NCI-H2029 treated with DMSO at 0.1 percent for 48 hours (cell line): ENCODE data around the gene URB2.
A peak's percentile ranks its signal among the peaks of the same experiment; 100 is the strongest.
"Not testable (repeated sequence)": the region's sequence is repeated elsewhere in the genome, so short reads cannot be mapped to it uniquely, and the experiment has no call there.

Experiments used
- DNase-seq: peaks from one replicate; lab custom pipeline; 2025; lab: John Stamatoyannopoulos, UW

Gene URB2

DNA sequence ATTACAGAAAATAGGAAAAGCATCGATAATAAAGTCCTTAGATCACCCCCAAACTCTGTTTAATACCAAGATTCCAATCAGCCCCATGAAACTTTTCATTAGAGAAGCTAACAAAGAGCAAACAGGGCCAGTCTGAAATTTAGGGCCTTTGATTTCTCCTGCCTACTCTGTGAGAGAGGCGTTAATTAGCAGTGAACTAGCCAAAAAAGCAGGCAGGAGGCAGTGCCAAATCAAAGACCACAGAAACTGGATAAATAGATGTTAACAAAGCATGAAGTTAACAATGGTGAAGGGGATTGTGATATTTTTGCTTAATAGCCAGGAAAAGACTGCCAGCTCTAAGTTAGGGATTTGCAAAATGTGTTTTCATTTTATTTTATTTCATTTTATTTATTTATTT, 11.3 kb upstream of the URB2 start:
- no peak for DNase-seq

DNA sequence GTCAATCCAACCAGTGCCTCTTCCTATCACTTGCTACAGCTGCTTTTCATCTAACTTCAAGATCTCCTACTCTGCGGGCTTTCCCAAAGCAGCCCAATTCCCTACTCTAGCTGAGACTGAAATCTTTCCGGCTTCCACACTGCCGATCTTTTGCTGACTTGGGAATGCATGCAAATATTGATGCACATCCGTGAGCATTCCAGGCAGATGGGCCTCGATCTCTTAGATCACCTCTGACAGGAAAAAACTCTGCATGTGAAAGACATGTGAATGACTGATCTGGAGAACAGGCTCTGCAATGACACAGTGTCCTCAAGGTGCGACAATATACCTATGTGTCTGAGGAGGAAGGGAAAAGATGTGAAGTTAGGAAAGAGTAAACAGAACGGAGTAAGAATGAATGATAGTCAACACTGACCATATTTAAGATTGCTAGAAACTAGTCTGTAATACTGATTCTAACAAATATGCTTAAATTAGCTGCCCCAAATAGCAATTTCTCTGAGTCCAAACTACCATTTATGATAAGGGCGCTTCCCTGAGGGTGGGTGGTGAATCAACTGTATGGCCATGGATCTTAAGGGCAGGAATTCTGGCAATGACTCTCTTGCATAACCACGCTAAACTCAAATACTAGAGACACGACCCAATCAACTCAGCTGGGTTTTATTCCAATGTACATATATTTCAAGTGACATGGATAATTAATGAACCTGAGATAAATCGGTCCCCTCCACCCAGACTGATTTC, 8.5 kb upstream of the URB2 start:
- DNase-seq: no peak

DNA sequence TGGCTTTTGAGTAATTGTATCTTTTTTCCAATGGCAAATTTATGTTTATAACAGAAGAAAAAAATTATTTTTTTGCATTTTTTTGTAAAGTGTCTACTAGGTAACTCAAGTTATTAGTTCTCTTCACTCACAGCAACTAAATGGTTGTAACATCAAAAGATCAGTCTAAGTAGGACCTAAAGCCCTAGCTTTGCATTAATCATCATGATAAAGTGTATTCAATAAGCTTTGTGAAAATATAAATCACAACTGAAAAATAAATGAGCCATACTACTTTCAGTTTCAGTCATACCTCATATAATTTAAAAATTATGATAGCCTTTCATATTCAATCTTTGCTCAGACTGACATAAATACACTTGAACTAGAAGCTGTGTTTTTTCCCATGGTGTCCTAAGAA, 7.0 kb upstream of the URB2 start:
- no peak for DNase-seq

DNA sequence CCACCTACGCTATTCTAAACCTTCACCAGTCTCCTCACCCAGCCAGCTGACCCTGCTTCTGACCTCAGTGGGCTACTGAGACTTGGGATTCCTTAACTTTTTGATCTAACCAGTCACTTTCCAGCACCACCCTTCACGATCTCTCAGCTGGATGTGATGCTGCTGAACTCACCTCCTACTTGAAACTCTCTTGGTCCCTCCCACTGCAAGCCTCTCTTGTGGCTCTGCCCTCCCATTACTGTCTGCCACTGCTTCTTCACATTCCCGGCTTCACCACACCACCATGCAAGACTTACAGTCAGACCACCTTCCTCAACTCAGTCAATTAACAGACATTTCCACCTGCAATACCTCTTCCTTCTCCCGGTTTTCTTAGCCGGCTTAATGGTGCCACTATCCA, 6.4 kb upstream of the URB2 start:
- DNase-seq: no peak

DNA sequence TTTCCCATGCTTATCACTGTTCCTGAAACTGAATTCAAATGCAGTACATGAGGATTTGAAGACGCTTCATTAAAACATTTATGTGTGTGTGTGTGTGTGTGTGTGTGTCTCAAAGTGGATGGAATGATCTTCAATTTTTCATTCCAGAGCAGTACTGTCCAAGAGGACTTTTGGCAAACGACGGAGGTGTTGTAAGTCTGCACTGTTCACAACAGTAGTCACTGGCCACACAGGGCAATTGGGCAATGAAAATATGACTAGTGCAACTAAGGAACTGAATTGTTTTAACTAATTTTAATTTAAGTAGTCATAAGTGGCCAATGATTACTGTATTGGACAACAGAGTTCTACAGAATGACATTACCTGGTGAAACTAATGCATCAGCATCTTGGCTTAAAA, 5.2 kb upstream of the URB2 start:
- DNase-seq: no peak

DNA sequence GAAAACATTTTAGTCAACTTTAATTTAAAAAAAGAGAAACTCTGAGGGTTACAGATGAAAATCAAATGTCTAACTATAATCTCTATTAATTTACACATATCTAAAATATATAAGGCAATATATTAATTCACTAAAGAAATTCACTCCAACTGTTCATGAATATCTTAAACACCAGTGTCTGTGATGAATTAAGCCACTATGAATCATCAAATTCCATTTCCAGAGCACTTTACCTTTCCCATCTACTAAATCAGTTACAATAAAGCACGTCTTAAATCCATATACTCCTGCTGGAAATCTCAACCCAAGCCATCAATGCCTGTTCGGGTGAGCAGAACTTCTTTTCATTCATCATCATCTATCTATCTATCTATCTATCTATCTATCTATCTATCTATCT, 4.4 kb upstream of the URB2 start:
- DNase-seq: no peak

DNA sequence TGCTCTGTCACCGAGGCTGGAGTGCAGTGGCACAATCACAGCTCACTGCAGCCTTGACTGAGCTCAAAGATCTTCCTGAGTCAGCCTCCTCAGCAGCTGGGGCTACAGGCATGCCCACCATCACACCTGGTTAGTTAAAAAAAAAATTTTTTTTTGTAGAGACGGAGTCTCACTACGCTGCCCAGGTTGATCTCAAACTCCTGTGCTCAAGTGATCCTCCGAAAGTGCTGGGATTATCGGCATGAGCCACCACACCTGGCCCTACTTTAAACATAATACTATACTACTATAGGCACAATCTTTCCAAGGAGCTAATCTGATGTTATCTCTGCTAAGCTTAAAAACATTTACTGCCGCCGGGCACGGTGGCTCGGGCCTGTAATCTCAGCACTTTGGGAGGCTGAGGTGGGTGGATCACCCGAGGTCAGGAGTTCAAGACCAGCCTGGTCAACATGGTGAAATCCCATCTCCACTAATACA, 3.4 kb upstream of the URB2 start:
- DNase-seq: not testable (repeated sequence)

DNA sequence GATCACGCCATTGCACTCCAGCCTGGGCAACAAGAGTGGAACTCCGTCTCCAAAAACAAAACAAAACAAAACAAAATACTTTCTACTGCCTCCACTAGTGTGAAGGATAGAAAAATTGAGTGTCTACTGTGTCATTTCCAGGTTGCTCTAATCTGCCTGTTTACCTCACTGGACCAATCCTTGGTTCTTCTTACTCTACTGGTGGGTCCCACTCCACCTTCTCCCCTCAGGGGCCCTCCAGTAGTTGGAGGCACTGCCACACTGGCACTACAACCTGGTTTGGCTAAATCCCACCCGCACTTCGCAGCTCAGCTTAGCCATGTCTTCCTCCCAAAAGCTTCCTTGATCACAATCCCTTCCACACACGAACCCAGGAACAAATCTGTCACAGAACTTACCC, 2.8 kb upstream of the URB2 start:
- no peak for DNase-seq

DNA sequence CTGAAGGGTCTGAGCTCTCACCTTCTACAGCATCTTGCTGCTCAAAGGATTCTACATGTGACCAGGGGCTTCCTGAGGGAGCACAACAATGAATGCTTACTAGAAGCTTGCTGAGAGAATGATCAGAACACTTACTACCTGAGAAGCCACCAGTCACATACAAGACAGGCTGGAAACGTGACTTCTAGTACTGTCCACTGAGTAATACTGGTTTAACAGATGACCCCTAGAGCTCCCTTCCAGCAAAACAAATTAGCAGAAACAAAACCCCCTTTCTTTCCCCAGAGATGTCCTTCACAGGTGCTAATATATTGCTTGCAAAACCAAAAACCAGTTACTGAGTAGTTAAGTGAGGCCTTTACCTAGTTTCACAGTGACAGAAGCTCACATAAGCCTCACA, 2.2 kb upstream of the URB2 start:
- DNase-seq: no peak

DNA sequence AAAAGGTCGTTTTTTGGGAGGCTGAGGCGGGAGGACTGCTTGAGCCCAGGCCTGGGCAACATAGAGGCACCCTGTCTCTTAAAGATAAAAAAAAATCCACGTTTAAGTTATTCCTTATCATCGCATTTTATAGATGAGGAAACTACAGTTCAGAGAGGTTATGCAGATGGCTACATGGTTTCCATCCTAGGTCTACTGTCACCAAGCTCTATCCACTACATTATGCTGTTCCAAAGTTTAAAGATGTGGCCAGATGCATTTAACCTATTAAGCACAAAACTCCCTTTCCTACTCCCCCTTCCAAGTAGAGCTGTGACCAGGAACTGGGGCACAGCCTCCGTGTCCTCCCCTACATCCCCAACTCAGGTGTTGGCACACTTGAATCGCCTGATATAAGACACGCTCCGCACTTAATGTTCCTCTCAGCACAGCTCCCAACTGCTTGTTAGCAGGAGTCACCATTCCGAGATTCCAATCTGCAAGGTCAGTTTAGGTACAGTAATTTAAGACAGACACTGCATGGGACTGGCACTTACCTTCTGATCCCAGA, 1.5 kb upstream of the URB2 start:
- DNase-seq: no peak

DNA sequence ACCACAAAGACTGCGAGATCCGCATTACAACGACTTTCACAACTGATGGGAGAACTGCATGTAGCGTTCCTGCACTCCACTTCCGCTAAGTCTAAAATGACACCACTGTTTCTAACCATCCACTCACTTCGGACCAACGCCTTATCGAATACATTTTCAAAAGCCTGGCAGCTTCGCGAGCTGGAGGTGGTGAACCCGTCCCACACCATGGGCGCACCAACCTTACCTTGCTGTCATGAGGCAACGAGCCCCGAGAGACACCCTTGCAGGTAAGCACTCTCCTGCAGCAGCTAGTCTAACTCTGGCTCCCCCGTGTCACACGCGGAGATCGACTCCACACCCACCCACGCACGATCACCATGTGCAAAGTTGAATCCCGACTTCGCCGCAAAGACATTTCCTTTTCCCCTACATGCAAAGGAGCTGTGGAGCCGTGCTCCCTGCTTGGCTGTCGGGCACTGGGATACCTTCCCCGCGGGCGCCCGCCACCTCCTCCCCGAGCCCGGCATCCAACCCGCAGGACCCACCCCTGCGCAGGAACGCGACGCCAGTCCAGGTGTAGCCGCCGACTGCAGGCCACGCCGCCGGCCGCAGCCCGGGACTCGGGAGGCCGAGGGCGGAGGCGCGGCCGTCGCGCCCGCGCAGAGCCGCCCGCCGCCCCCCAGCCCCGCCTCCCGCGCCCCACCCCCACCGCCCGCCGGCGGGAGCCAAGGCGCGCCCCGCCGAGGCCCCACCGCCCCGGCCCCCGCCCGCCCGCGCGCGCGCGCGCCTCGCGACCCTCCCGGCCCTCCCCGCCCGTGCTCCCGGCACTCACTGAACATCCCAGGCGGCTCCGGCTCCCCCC, 754 bp upstream of the URB2 start:
- no peak for DNase-seq

DNA sequence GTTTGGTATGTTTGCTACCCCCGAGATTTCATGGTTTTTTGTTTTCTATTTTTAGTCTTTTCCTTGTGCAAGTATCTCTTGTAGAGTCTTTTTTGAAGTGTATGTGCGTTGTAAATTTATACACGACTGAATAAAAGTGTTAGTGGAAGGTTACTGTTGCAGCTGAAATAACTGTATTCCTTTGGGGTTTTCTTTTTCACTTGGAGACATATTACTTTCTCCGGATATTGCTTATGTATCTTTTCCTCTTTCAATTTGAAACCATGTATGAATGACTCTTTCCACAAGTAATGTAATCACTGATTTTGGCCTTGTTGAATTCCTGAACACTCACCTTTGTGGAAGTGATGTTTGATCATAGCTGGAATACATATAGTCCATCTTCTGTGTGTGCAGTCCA, 956 bp downstream of the URB2 start:
- no peak for DNase-seq

DNA sequence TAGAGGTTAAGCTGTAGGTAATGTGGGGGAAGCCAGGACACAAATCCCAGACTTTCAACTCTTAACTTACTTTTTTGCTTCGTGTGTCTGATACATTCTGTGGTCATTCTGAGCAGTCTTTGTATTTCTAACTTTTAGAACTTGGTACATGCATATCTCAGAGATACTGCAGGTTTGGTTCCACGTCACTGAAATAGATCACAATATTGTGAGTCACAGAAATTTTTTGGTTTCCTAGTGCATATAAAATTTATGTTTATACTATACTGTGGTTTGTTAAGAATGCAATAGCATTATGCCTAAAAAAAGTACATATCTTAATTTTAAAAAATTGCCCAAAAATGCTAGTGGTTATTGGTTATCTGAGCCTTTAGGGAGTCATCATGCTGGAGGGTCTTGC, 3.2 kb downstream of the URB2 start:
- DNase-seq: no peak

DNA sequence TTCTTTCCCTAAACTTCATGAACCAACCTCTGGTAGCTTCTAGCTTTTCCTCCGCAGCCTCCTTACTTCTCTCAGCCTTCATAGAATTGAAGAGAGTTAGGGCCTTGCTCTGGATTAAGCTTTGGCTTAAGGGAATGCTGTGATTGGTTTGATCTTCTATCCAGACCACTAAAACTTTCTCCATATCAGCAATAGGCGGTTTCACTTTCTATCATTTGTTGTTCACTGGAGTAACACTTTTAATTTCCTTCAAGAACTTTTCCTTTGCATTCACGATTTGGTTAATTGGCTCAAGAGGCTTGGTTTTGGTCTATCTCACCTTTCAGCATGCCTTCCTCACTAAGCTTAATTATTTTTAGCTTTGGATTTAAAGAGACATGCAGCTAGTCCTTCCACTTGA, 5.1 kb downstream of the URB2 start:
- no peak for DNase-seq

DNA sequence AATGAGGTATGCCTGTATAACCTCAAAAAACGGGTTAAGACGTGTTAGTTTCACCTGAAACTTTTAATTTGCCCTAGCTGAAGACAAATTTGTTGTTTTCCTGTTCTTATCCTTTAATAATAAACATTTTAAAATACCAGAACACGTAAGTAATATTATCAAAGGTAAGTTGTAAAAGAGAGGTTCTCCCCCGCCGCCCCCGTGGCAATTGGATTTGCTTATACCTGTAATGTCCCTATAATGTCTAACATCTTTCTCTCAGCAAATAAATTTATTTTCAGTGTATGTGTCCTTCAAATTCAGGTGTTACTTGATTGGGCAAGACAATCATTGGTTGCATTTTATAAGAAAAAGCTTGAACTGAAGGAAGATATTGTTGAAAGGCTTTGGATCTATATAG, 5.9 kb downstream of the URB2 start:
- no peak for DNase-seq

DNA sequence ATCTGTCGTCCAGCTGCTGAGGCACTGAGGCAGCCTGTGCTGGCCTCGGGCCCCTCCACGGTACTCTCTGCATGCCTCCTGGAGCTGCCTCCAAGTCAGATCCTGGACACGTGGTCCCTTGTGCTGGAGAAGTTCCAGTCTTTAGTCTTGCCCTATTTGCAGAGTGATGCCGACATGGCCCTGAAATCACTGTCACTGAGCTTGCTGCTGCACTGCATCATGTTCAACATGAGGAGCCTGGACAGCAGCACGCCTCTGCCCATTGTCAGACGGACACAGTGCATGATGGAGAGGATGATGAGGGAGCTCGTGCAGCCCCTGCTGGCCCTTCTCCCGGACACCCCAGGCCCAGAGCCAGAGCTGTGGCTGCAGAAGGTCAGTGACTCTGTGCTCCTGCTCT, 10.0 kb downstream of the URB2 start:
- DNase-seq: no peak

DNA sequence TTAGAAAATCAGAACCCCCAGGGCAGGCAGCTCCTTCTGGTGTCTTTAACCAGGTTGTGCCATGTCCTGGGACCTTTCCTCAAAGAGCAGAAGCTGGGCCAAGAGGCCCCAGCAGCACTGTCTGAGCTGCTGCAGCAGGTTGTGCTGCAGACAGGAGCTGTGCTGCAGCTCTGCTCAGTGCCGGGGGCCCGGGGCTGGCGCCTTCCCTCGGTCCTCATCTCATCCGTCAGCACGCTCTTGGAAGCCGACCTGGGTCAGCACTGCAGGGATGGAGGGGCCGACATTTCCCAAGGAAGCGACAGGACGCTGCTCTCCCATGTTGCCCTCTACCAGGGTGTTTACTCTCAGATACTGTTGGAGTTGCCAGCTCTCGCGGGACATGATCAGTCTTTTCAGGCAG, 11.7 kb downstream of the URB2 start:
- no peak for DNase-seq

DNA sequence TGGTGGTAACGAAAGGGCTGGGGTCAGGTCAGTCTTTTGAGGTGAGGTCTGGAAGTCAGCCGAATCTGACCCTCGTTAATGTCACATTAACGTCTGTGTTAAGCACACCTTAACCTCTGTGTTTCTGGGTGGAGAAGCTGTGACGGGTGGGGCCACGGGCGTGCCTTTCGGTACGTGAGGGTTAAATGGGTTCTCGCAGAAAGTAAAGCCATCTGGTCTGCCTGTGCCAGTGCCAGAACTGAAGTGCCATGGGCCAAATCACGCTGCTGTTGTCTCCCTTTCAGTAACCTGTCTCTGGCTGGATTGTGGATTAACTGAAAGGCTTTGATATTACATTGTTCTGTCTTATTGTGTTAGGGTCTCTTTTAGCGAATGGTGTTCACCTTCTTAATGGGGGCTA, 14.4 kb downstream of the URB2 start:
- DNase-seq: peak; percentile 8

DNA sequence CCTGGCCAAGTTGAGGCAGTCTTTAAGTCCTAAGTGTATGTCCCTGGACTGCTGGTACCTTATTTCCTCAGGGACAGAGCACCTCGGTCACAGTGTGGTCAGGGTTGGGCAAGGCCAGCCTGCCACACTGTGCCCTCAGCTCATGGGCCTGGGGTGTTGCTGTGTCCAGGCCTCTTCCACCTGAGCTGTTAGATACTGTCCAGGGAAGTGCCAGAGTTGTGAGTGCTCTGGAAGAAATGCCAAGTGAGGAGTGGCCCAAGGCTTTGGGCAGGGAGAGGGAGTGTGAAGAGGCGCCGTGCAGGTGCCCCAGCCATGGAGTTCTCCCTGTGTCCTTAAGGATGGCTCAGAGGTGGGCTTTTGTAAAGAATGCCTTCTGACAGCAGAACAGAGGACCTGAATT, 15.3 kb downstream of the URB2 start:
- no peak for DNase-seq

DNA sequence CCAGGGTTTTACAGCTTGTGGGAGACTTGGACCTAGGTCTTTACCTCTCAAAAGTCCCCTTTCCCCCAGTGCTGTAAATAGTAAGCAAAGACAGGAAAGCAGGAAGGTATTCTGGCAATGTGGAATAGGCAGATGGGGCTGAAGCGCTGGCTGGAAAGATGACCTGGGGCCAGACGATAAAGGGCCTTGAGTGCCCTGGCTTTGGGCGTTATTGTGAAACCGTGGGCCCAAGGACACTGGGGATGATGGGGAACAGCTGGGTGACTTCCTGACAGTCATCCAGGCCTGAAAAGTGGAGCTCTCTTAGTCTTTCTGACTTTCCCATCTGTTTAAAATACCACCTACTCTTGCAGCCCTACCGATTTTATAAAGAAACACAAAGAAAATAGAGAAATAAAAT, 16.3 kb downstream of the URB2 start:
- no peak for DNase-seq

DNA sequence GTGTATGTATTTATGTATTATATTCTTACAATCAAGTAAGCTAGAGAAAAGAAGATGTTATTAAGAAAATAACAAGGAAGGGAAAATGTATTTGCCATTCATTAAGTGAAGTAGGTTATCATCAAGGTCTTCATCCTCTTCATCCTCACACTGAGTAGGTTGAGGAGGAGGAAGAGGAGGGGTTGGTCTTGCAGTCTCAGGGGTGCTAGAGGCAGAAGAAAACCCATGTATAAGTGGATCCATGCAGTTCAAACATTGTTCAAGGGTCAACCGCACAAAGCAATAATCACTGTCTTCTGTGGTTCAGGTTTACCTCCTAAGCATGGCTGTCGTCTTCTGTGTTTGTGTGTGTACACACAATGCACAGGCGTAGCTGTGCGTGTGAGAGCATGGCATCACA, 16.9 kb downstream of the URB2 start:
- DNase-seq: no peak

DNA sequence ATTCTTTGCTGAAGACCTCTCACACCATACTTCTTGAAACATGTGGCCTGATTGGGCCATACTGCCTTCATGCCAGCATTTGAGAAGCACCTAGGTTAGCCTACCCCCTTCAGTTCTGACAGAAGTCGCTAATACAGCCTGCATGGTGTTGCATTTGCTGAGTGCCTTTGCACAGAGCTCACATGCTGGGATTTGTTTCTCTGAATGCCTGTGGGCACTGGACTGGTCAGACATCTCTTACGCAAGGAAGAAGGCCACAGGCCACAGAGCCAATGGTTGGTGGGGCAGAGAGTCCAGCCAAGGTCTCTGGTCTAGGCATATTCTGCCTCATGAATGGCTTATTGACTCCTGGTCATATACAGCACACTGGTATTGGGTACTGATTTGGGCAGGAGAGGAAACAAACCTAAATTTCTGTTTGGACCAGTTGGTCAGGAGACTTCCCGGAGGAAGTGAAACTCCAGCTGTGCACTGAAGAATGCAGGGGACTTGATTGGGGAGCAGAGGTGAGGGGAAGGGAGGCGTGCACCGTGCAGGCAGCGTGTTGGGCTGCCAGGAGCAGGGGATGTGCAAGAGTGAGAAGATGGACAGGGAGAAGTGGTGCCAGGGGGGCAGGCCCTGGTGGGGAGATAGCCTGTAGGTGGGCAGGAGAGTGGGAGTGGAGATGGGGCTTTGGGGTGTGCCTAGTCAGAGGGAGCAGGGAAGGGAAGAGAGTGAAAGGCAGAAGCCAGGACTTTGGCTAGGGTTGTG, 18.1 kb downstream of the URB2 start:
- no peak for DNase-seq
